ENCODE results near the gene CEBPG.

The CEBPG gene

GRCh38 chr19:33388725-33389420 is 15.4 kb downstream of the CEBPG start:
- no peak for DNase-seq (ENCODE audit: low read depth, low spot score)
- Histone ChIP-seq H3K4me3 (ENCODE audit: low read length) (no peak overlapping the region), H3K36me3 (ENCODE audit: control insufficient read depth, insufficient read depth, low read length) (no peaks in the 10 kb centered on the region; the same call in 1 of the 2 replicates), H3K27me3 (ENCODE audit: control insufficient read depth, insufficient read depth, low read length) (no peaks in the 10 kb centered on the region), H3K27ac (ENCODE audit: low read length) (no peak overlapping the region), H3K9me3 (ENCODE audit: control insufficient read depth, insufficient read depth, low read length) (no peaks in the 10 kb centered on the region), H3K4me1 (ENCODE audit: control insufficient read depth, insufficient read depth, low read length) (peaks cover 2% of the 10 kb centered on the region; the same call in 1 of the 2 replicates)
- no CpG with 5 or more reads among the region's 28 CpGs for WGBS (ENCODE audit: insufficient coverage, insufficient read length)

- no peak for DNase-seq (ENCODE audit: low read depth, low spot score)
- Histone ChIP-seq H3K36me3 (ENCODE audit: control insufficient read depth, insufficient read depth, low read length) (no peaks in the 10 kb centered on the region; the same call in 1 of the 2 replicates), H3K27me3 (ENCODE audit: control insufficient read depth, insufficient read depth, low read length) (no peaks in the 10 kb centered on the region), H3K4me3 (ENCODE audit: low read length) (no peak overlapping the region), H3K4me1 (ENCODE audit: control insufficient read depth, insufficient read depth, low read length) (peaks cover 2% of the 10 kb centered on the region; the same call in 1 of the 2 replicates), H3K9me3 (ENCODE audit: control insufficient read depth, insufficient read depth, low read length) (no peaks in the 10 kb centered on the region), H3K27ac (ENCODE audit: low read length) (no peak overlapping the region)
- no CpG with 5 or more reads among the region's 22 CpGs for WGBS (ENCODE audit: insufficient coverage, insufficient read length)
These were observed 16.1 kb downstream of the CEBPG start for GRCh38 chr19:33389421-33390100.

- DNase-seq (ENCODE audit: low read depth, low spot score), result no peak
These were observed 16.8 kb downstream of the CEBPG start for GRCh38 chr19:33390101-33390907.

GRCh38 chr19:33390908-33391630 is 17.6 kb downstream of the CEBPG start:
- DNase-seq (ENCODE audit: low read depth, low spot score), result no peak
- Histone ChIP-seq H3K9me3 (ENCODE audit: control insufficient read depth, insufficient read depth, low read length) (no peaks in the 10 kb centered on the region), H3K4me1 (ENCODE audit: control insufficient read depth, insufficient read depth, low read length) (peaks cover 2% of the 10 kb centered on the region; the same call in 1 of the 2 replicates), H3K27me3 (ENCODE audit: control insufficient read depth, insufficient read depth, low read length) (no peaks in the 10 kb centered on the region), H3K27ac (ENCODE audit: low read length) (no peak overlapping the region), H3K4me3 (ENCODE audit: low read length) (no peak overlapping the region), H3K36me3 (ENCODE audit: control insufficient read depth, insufficient read depth, low read length) (no peaks in the 10 kb centered on the region; the same call in 1 of the 2 replicates)
- WGBS (ENCODE audit: insufficient coverage, insufficient read length), result no CpG with 5 or more reads among the region's 24 CpGs

More at GRCh38 chr19:33390101-33390907, 16.8 kb downstream of the CEBPG start:
- H3K9me3 ChIP-seq (ENCODE audit: control insufficient read depth, insufficient read depth, low read length), result no peaks in the 10 kb centered on the region
- H3K27ac ChIP-seq (ENCODE audit: low read length), result no peak overlapping the region
- H3K4me3 ChIP-seq (ENCODE audit: low read length), result no peak overlapping the region
- WGBS (ENCODE audit: insufficient coverage, insufficient read length), result no CpG with 5 or more reads among the region's 19 CpGs
- H3K27me3 ChIP-seq (ENCODE audit: control insufficient read depth, insufficient read depth, low read length), result no peaks in the 10 kb centered on the region
- no peaks in the 10 kb centered on the region; the same call in 1 of the 2 replicates for H3K36me3 ChIP-seq (ENCODE audit: control insufficient read depth, insufficient read depth, low read length)
- peaks cover 2% of the 10 kb centered on the region; the same call in 1 of the 2 replicates for H3K4me1 ChIP-seq (ENCODE audit: control insufficient read depth, insufficient read depth, low read length)

- no peaks in the 10 kb centered on the region for H3K9me3 ChIP-seq (ENCODE audit: control insufficient read depth, insufficient read depth, low read length)
- no CpG with 5 or more reads among the region's 12 CpGs for WGBS (ENCODE audit: insufficient coverage, insufficient read length)
- H3K4me1 ChIP-seq (ENCODE audit: control insufficient read depth, insufficient read depth, low read length), result peaks cover 3% of the 10 kb centered on the region; the same call in 1 of the 2 replicates
- no peak for DNase-seq (ENCODE audit: low read depth, low spot score)
- no peaks in the 10 kb centered on the region; the same call in 1 of the 2 replicates for H3K36me3 ChIP-seq (ENCODE audit: control insufficient read depth, insufficient read depth, low read length)
- H3K27me3 ChIP-seq (ENCODE audit: control insufficient read depth, insufficient read depth, low read length), result no peaks in the 10 kb centered on the region
- no peak overlapping the region for H3K27ac ChIP-seq (ENCODE audit: low read length)
- H3K4me3 ChIP-seq (ENCODE audit: low read length), result no peak overlapping the region
These were observed 18.2 kb downstream of the CEBPG start for GRCh38 chr19:33391631-33392249.

- Histone ChIP-seq H3K27me3 (ENCODE audit: control insufficient read depth, insufficient read depth, low read length) (no peaks in the 10 kb centered on the region), H3K9me3 (ENCODE audit: control insufficient read depth, insufficient read depth, low read length) (no peaks in the 10 kb centered on the region), H3K36me3 (ENCODE audit: control insufficient read depth, insufficient read depth, low read length) (no peaks in the 10 kb centered on the region; the same call in 1 of the 2 replicates), H3K4me3 (ENCODE audit: low read length) (no peak overlapping the region), H3K4me1 (ENCODE audit: control insufficient read depth, insufficient read depth, low read length) (peaks cover 10% of the 10 kb centered on the region), H3K27ac (ENCODE audit: low read length) (no peak overlapping the region)
- DNase-seq (ENCODE audit: low read depth, low spot score), result no peak
- no CpG with 5 or more reads among the region's 39 CpGs for WGBS (ENCODE audit: insufficient coverage, insufficient read length)
These were observed 19.1 kb downstream of the CEBPG start for GRCh38 chr19:33392341-33393285.

GRCh38 chr19:33393286-33394005 is 19.9 kb downstream of the CEBPG start:
- WGBS (ENCODE audit: insufficient coverage, insufficient read length), result no CpG with 5 or more reads among the region's 21 CpGs
- H3K9me3 ChIP-seq (ENCODE audit: control insufficient read depth, insufficient read depth, low read length), result no peaks in the 10 kb centered on the region
- no peak for DNase-seq (ENCODE audit: low read depth, low spot score)
- no peaks in the 10 kb centered on the region; the same call in 1 of the 2 replicates for H3K36me3 ChIP-seq (ENCODE audit: control insufficient read depth, insufficient read depth, low read length)
- H3K27me3 ChIP-seq (ENCODE audit: control insufficient read depth, insufficient read depth, low read length), result no peaks in the 10 kb centered on the region
- no peak overlapping the region for H3K27ac ChIP-seq (ENCODE audit: low read length)
- H3K4me3 ChIP-seq (ENCODE audit: low read length), result no peak overlapping the region
- H3K4me1 ChIP-seq (ENCODE audit: control insufficient read depth, insufficient read depth, low read length), result peaks cover 10% of the 10 kb centered on the region

- Histone ChIP-seq H3K9me3 (ENCODE audit: control insufficient read depth, insufficient read depth, low read length) (no peaks in the 10 kb centered on the region), H3K27ac (ENCODE audit: low read length) (no peak overlapping the region), H3K27me3 (ENCODE audit: control insufficient read depth, insufficient read depth, low read length) (no peaks in the 10 kb centered on the region), H3K36me3 (ENCODE audit: control insufficient read depth, insufficient read depth, low read length) (no peaks in the 10 kb centered on the region; the same call in 1 of the 2 replicates), H3K4me1 (ENCODE audit: control insufficient read depth, insufficient read depth, low read length) (peaks cover 10% of the 10 kb centered on the region), H3K4me3 (ENCODE audit: low read length) (no peak overlapping the region)
- DNase-seq (ENCODE audit: low read depth, low spot score), result no peak
- no CpG with 5 or more reads among the region's 30 CpGs for WGBS (ENCODE audit: insufficient coverage, insufficient read length)
These were observed 20.7 kb downstream of the CEBPG start for GRCh38 chr19:33394006-33394722.
